Heart left ventricle (tissue), 13 donors: ENCODE results near the gene CCDC175.

Source experiments
- CTCF ChIP-seq, 12 donors: fragments of 200-600 bp; sonication (generic) in 4 of 12; IDR thresholded peaks; one replicate each; pipeline versions ENCODE4 v1.5.0 to v1.8.0; 2018 to 2022; ENCODE audit warnings: antibody characterized with exemption in 12 of 12, mild to moderate bottlenecking in 5 of 12
- POLR2A ChIP-seq, 2 donors: fragments of 450-650 bp; IDR thresholded peaks; one replicate each; pipeline ENCODE4 v1.6.1; 2017; ENCODE audit warnings: antibody characterized with exemption in 2 of 2, mild to moderate bottlenecking in 2 of 2, moderate library complexity in 2 of 2
- donor health status: ischemic (EF 13 %, LVEDD 7.1; RV severe dilation, severe dysfunction).
- donor health status: DM: no; HTN: yes; CAD: no.
- donor health status: DM: no; HTN: no; CAD: no.
- donor health status: ischemic (EF 25% LVEDD 6.9; RV normal size, moderate dysfunction).
- donor health status: ischemic (EF 25% LVEDD 5.7; RV mildly dilated, moderate dysfunction).
- donor health status: ischemic (EF 35%, LVEDD 5.7; RV mildly dilated, moderate dysfunction).
- donor health status: nonischemic (EF 11% LVEDD 7.7; RV severe dilation, severe dysfunction).
- donor health status: DM: yes; HTN: yes; CAD: no.
- donor health status: PGD.
- donor health status: ischemic (EF 29% LVEDD 5.4; RV normal size, mild dysfunction).
- donor health status: nonischemic (EF 23%, LVEDD 6.1; RV moderate dilation, normal function).

- TF ChIP-seq CTCF (IDR thresholded peaks at IDR 0.05) (no peak), POLR2A (IDR thresholded peaks at IDR 0.05) (no peak)
Observed at GRCh38 chr14:59483363-59483762, 93.2 kb downstream of the CCDC175 start.
